K562 (cell line): Measurements from ENCODE around the gene PLXNA2. TPM values are rescaled to one million over a fixed set of nuclear protein-coding genes. Genes with fewer than 3 reads are reported as not detected.

Experiments used
- ATAC-seq: fragments of 200-7000 bp; cut with Tn5 transposase; 3 replicates; pipeline ENCODE4 v1.9.1; 2020; ENCODE audit warnings: moderate library complexity
- BruUV-seq: library from RNA; stranded (reverse); fragments of 400-500 nt; replicated peaks from 2 replicates; lab custom pipeline; 2021; lab: Mats Ljungman, UMichigan
- CTCF ChIA-PET: fragments of 300-600 bp; formaldehyde crosslinking; extraction: SDS; loops from one replicate; lab custom pipeline; 2021; ENCODE audit warnings: low intra/inter-chr PET ratio; lab: Yijun Ruan, JAX
- POLR2A ChIA-PET: fragments of 300-600, 350-650 bp; sonication (Branson Sonifier 250); formaldehyde crosslinking; extraction: SDS; loops from one replicate; lab custom pipeline; 2021; ENCODE audit warnings: antibody characterized with exemption, inconsistent platforms; lab: Yijun Ruan, JAX
- DNase-seq, 4 experiments: peaks; one replicate each; pipeline versions ENCODE4 v3.0.0 to v3.0.0-alpha.2; 2011 to 2018; ENCODE audit warnings: low spot score in 3 of 4, mixed read lengths in 3 of 4; ENCODE audit errors: extremely low read depth in 1 of 4
- FAIRE-seq: peaks from 2 replicates; lab custom pipeline; 2011; peaks lifted over from hg19 to GRCh38; lab: Jason Lieb, UNC
- H2AFZ ChIP-seq: 2 replicates; pipeline ENCODE4 v1.6.0; 2011; ENCODE audit warnings: low read depth, low read length, control low read depth, inconsistent platforms
- H3K27ac ChIP-seq: fragments of 200-600 bp; 3 replicates; pipeline ENCODE4 v1.8.0; 2011; ENCODE audit warnings: low read depth, mild to moderate bottlenecking, control low read depth, inconsistent platforms, low read length, moderate library complexity, mixed read lengths; ENCODE audit errors: extremely low read depth
- H3K27me3 ChIP-seq, 2 experiments: fragments of 300-600 bp in 1 of 2; 2 replicates in 1 of 2; 3 replicates in 1 of 2; pipeline versions ENCODE4 v1.6.0 to v1.8.0; 2011; ENCODE audit warnings: inconsistent platforms in 2 of 2, low read length in 2 of 2, mild to moderate bottlenecking in 1 of 2, mixed read lengths in 1 of 2, moderate library complexity in 1 of 2; ENCODE audit not compliant: control insufficient read depth in 2 of 2, insufficient read depth in 2 of 2
- H3K36me3 ChIP-seq: fragments of 300-600 bp; 3 replicates; pipeline ENCODE4 v1.8.0; 2011; ENCODE audit warnings: mild to moderate bottlenecking, low read length, inconsistent platforms; ENCODE audit not compliant: control insufficient read depth, insufficient read depth
- H3K4me1 ChIP-seq, 2 experiments: fragments of 200-600 bp in 1 of 2; replicated peaks in 1 of 2; 2 replicates in 1 of 2; 3 replicates in 1 of 2; pipeline versions ENCODE4 v1.5.1 to v1.8.0; 2011; ENCODE audit warnings: inconsistent platforms in 2 of 2, low read length in 2 of 2, mild to moderate bottlenecking in 1 of 2, mixed read lengths in 1 of 2, moderate library complexity in 1 of 2; ENCODE audit not compliant: control insufficient read depth in 2 of 2, insufficient read depth in 2 of 2
- H3K4me2 ChIP-seq: 2 replicates; pipeline ENCODE4 v1.6.1; 2011; ENCODE audit warnings: low read length, control low read depth, inconsistent platforms, mixed read lengths; ENCODE audit not compliant: insufficient read depth
- H3K4me3 ChIP-seq: fragments of 200-600 bp; sonication (generic), shearing (Covaris generic); 2 replicates; pipeline ENCODE4 v1.5.1; 2016; ENCODE audit warnings: control low read depth, inconsistent platforms
- H3K79me2 ChIP-seq: fragments of 200-600 bp; 3 replicates; pipeline ENCODE4 v1.8.0; 2011; ENCODE audit warnings: low read length, inconsistent platforms; ENCODE audit not compliant: control insufficient read depth, insufficient read depth
- H3K9ac ChIP-seq, 2 experiments: 2 replicates each; pipeline versions ENCODE4 v1.6.0 to v1.6.1; 2011; ENCODE audit warnings: low read depth in 2 of 2, low read length in 2 of 2, control low read depth in 1 of 2, inconsistent platforms in 1 of 2, mild to moderate bottlenecking in 1 of 2, mixed read lengths in 1 of 2; ENCODE audit not compliant: insufficient read depth in 1 of 2
- H3K9me1 ChIP-seq: one replicate; pipeline ENCODE4 v1.6.0; 2011; ENCODE audit warnings: inconsistent platforms, mild to moderate bottlenecking, low read length, moderate library complexity; ENCODE audit not compliant: control insufficient read depth, insufficient read depth
- H3K9me3 ChIP-seq: replicated peaks from 2 replicates; pipeline ENCODE4 v1.5.1; 2011; ENCODE audit warnings: low read depth, low read length, inconsistent platforms; ENCODE audit not compliant: control insufficient read depth, insufficient read depth
- H4K20me1 ChIP-seq: replicated peaks from 2 replicates; pipeline ENCODE4 v1.6.1; 2011; ENCODE audit warnings: low read length, inconsistent platforms, mixed read lengths; ENCODE audit not compliant: control insufficient read depth, insufficient read depth
- FOXM1 ChIP-seq, 2 experiments: fragments of 450-650 bp in 1 of 2; sonication (generic) in 1 of 2; formaldehyde crosslinking in 1 of 2; IDR thresholded peaks; 2 replicates each; pipeline versions ENCODE4 v1.6.1 to v1.9.0; 2017 to 2022; ENCODE audit warnings: low read depth in 2 of 2, mild to moderate bottlenecking in 2 of 2, missing genetic modification reagents in 1 of 2, moderate library complexity in 1 of 2
- MED1 ChIP-seq: sonication (generic); formaldehyde crosslinking; IDR thresholded peaks from 2 replicates; pipeline ENCODE4 v1.8.1; 2023; ENCODE audit warnings: missing genetic modification reagents, borderline replicate concordance
- RBM25 ChIP-seq: fragments of 200-400 bp; formaldehyde crosslinking; IDR thresholded peaks from 2 replicates; pipeline ENCODE4 v1.6.1; 2018; ENCODE audit warnings: low read length, low read depth, moderate library complexity; ENCODE audit not compliant: severe bottlenecking
- ZBTB8A ChIP-seq: fragments of 450-650 bp; IDR thresholded peaks from 2 replicates; pipeline ENCODE4 v1.6.1; 2018; ENCODE audit warnings: mild to moderate bottlenecking, moderate library complexity; ENCODE audit not compliant: partially characterized antibody
- ZFP36 ChIP-seq: fragments of 150-350 bp; IDR thresholded peaks from 2 replicates; pipeline ENCODE4 v1.6.1; 2018; ENCODE audit warnings: low read length, low read depth; ENCODE audit not compliant: partially characterized antibody
- ZNF79 ChIP-seq: fragments of 250-450 bp; sonication (Bioruptor Pico); IDR thresholded peaks from 2 replicates; pipeline ENCODE4 v1.4.0; 2020; ENCODE audit warnings: low read depth, mild to moderate bottlenecking, moderate library complexity
- WGBS: fragments of 100-300 bp; shearing (Covaris generic); methylation state at CpG from one replicate; pipeline ENCODE4 v1.1.6; 2016; ENCODE audit warnings: low coverage, mixed read lengths; ENCODE audit not compliant: insufficient coverage; ENCODE audit errors: missing lambda C conversion rate; 5-methylcytosine and 5-hydroxymethylcytosine counted together
- in situ Hi-C: fragments of 300-500 bp; cut with MboI; formaldehyde crosslinking; loops from 4 replicates; pipeline ENCODE4 v1.15.0; 2018; ENCODE audit warnings: inconsistent platforms, mixed read lengths
- intact Hi-C: fragments of 100-400 bp; cut with micrococcal nuclease; formaldehyde crosslinking; loops from 2 replicates; pipeline ENCODE4 v1.14.2; 2022
- polyA plus RNA-seq, 8 experiments: library from polyadenylated mRNA; depleted of rRNA in 4 of 8; stranded (reverse) in 5 of 8; unstranded in 3 of 8; fragments of >200 nt; fragmentation: Nextera tagmentation in 2 of 8; fragmentation: Illumina TruSeq in 1 of 8; extraction: Ambion mirVana in 2 of 8; extraction: Trizol in 1 of 8; gene quantifications; 2 replicates each; pipeline versions ENCODE4 v1.2.1 to v1.2.3, GENCODE V29; 2011 to 2014; ENCODE audit warnings: inconsistent platforms in 1 of 8, missing spikeins in 1 of 8
- total RNA-seq, 7 experiments: library from RNA; depleted of rRNA in 6 of 7; stranded (reverse); fragments of >200 nt in 6 of 7; fragmentation: Illumina TruSeq in 2 of 7; extraction: Trizol in 2 of 7; gene quantifications; 2 replicates each; pipeline versions ENCODE4 v1.2.1 to v1.2.3, GENCODE V29; 2011 to 2021; ENCODE audit warnings: low replicate concordance in 1 of 7
- TF ChIP-seq, protein P1 (sequence below): fragments of 450-650 bp; IDR thresholded peaks from 2 replicates; pipeline ENCODE4 v1.6.1; 2016; ENCODE audit warnings: borderline replicate concordance
- TF ChIP-seq, protein P2 (sequence below): fragments of 450-650 bp; IDR thresholded peaks from one replicate; pipeline ENCODE4 v1.6.1; 2018; ENCODE audit warnings: mild to moderate bottlenecking, moderate library complexity; ENCODE audit not compliant: partially characterized antibody

PLXNA2 gene
- total and polyA plus RNA-seq, 9 of the 15 experiments (the other 6 are each of a cell fraction or from before 2014, with no cell fraction given): 0.01 to 1.3 (median 0.32) TPM

DNA sequence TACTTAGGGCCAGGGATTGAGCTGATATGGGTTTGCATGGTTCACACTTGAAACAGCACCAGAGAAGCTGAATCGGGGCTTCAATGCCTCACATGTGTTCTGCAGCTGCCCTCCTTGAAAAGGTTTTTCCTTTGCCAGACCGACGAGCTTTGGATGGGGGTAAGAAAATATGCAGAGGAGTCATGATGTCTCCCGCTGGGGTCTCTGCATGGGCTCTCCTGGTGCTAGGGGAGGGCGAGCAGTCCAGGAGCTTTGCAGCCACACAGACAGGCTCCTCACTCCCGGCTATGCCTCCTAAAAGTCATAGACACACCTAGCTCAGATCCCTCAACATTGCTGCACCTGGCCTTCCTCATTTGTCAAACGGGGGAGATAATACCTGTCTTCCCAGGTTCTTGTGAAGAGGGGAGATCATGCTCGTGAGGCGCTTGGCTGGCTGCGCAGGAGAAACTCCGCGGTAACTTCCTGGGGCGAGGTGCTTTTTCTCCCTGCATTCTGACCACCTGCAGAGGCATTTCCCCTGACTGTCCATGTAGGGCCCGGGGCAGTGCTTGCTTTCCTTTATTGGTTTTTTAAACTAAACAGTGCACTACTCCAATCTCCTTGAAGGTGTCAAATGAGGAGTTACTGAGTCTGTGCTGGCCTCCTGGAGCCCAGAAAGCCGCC lies 112.4 kb downstream of the PLXNA2 start (continued):
- TF ChIP-seq, protein P1, sequence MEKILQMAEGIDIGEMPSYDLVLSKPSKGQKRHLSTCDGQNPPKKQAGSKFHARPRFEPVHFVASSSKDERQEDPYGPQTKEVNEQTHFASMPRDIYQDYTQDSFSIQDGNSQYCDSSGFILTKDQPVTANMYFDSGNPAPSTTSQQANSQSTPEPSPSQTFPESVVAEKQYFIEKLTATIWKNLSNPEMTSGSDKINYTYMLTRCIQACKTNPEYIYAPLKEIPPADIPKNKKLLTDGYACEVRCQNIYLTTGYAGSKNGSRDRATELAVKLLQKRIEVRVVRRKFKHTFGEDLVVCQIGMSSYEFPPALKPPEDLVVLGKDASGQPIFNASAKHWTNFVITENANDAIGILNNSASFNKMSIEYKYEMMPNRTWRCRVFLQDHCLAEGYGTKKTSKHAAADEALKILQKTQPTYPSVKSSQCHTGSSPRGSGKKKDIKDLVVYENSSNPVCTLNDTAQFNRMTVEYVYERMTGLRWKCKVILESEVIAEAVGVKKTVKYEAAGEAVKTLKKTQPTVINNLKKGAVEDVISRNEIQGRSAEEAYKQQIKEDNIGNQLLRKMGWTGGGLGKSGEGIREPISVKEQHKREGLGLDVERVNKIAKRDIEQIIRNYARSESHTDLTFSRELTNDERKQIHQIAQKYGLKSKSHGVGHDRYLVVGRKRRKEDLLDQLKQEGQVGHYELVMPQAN: no peak

DNA sequence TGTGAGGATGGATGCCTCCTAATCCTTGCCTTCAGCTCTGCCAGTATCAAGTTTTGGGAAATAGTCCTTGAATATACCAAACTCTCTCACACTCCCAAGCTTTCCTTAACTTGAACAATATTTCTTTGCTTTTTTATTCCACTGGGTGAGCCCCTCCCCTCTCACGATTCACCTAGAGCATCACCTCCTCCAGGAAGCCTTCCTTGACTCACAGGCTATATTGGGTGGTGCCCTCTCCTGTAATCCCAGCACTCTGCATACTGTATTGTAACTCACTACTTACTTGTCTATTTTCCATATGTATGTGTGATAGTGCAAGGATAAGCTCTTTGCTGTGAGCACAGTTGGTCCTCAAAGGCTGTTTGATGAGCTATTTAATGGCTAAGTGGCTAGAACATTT lies 114.7 kb downstream of the PLXNA2 start:
- Histone ChIP-seq H3K79me2 (no peaks in the 10 kb centered on the region), H3K9ac (no peak overlapping the region), H3K4me2 (no peak overlapping the region), H3K4me3 (no peak overlapping the region), H3K27me3 (peaks cover 23 to 56% of the 10 kb centered on the region in 2 experiments)
- in situ Hi-C loops: no loop called here
- no peak for ATAC-seq
- DNase-seq: no peak
- POLR2A ChIA-PET: interaction anchor here (1.2 to 1.3 kb wide), 3 partner anchors 9 to 46 kb away, joined by 3 to 4 read pairs (median 4); no protein-coding TSS in a partner anchor
- no peak for TF ChIP-seq MED1 (CRISPR knock-in tag)
- TF ChIP-seq ZNF79: no peak
- no peak for TF ChIP-seq FOXM1 (IDR thresholded peaks at IDR 0.05; ENCODE audit: low read depth)
- TF ChIP-seq FOXM1 (CRISPR knock-in tag; IDR thresholded peaks at IDR 0.05; ENCODE audit: low read depth): no peak
- TF ChIP-seq RBM25: peak; percentile 54
- no peak for TF ChIP-seq ZBTB8A
- TF ChIP-seq, protein P2, sequence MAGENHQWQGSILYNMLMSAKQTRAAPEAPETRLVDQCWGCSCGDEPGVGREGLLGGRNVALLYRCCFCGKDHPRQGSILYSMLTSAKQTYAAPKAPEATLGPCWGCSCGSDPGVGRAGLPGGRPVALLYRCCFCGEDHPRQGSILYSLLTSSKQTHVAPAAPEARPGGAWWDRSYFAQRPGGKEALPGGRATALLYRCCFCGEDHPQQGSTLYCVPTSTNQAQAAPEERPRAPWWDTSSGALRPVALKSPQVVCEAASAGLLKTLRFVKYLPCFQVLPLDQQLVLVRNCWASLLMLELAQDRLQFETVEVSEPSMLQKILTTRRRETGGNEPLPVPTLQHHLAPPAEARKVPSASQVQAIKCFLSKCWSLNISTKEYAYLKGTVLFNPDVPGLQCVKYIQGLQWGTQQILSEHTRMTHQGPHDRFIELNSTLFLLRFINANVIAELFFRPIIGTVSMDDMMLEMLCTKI: no peak
- peak; percentile 90 for TF ChIP-seq ZFP36
- TF ChIP-seq, all 486 proteins: peak for 2
- Histone ChIP-seq H2AFZ (no peak overlapping the region), H3K9me3 (no peaks in the 10 kb centered on the region), H4K20me1 (no peaks in the 10 kb centered on the region; the same call in 1 of the 2 replicates), H3K36me3 (no peaks in the 10 kb centered on the region), H3K27ac (no peak overlapping the region), H3K4me1 (no peaks in the 10 kb centered on the region; a peak in 2 of 5 replicates), H3K9me1 (no peaks in the 10 kb centered on the region)
- FAIRE-seq: no peak
- no TSS peak for BruUV-seq
- WGBS: 5% methylated on average over 1 of the region's 1 CpG
- intact Hi-C loops: no loop called here
- CTCF ChIA-PET: no interaction called here
